Measurements from ENCODE around the gene KRTAP9-9. TPM values are rescaled to one million over a fixed set of nuclear protein-coding genes. Genes with fewer than 3 reads are reported as not detected.
"Not testable (repeated sequence)": the region's sequence is repeated elsewhere in the genome, so short reads cannot be mapped to it uniquely, and the experiment has no call there.

KRTAP9-9 gene
- total RNA-seq, 2 experiments from 2014 or later: not detected

GRCh38 chr17:41264599-41264998 is 9.4 kb downstream of the KRTAP9-9 start:
- ChIA-PET POLR2A (no interaction called here), CTCF (no interaction called here)
- H3K4me3 ChIP-seq (ENCODE audit: low read length): no peak overlapping the region
- no peak overlapping the region for H3K27ac ChIP-seq (ENCODE audit: low read depth in 1 of 2, low read length in 2 of 2)
- Mint-ChIP-seq H3K36me3 (ENCODE audit: low read depth) (no peaks in the 10 kb centered on the region), H3K4me1 (ENCODE audit: low read depth) (peaks cover 31% of the 10 kb centered on the region), H3K27me3 (peaks cover 12% of the 10 kb centered on the region), H3K9me3 (no peaks in the 10 kb centered on the region), H3K4me3 (no peak overlapping the region), H3K27ac (no peak overlapping the region)
- no peaks in the 10 kb centered on the region for H3K9me3 ChIP-seq (ENCODE audit: control insufficient read depth in 1 of 2, insufficient read depth in 1 of 2, low read length in 2 of 2)
- no peak for TF ChIP-seq CTCF (IDR thresholded peaks at IDR 0.05)
- no peaks in the 10 kb centered on the region for H3K36me3 ChIP-seq (ENCODE audit: insufficient read depth, low read length)
- intact Hi-C loops (cut with DNase I, micrococcal nuclease): no loop called here
- H3K27me3 ChIP-seq (ENCODE audit: control insufficient read depth in 1 of 2, insufficient read depth in 2 of 2, low read length in 2 of 2): no peaks in the 10 kb centered on the region
- DNase-seq: no peak
- ATAC-seq (ENCODE audit: poor library complexity): no peak
- H3K4me1 ChIP-seq (ENCODE audit: insufficient read depth, low read length): no peaks in the 10 kb centered on the region

DNA sequence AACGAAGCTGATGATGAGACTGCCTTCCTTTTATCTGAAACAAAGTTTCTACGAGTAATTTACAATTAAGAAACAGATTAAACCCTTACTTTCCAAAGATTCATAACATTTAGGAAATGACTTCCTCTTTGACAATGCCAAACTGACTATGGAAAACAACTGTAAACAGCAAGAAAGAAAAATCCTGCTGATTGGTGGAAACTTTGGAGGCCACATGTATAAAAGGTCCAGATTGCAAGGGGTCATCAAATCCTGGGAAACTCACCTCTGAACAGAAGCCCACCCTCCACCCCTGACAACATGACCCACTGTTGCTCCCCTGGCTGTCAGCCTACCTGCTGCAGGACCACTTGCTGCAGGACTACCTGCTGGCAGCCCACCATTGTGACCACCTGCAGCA is 9.9 kb downstream of the KRTAP9-9 start, which contains the start of gene KRTAP9-6:
TSS of gene KRTAP9-6 (plus strand) at position 301 of the 400 bp plus-strand sequence. CDS start at position 301, 0 bp downstream.
- no peaks in the 10 kb centered on the region for H3K36me3 Mint-ChIP-seq (ENCODE audit: low read depth)
- H3K4me1 ChIP-seq (ENCODE audit: insufficient read depth, low read length): no peaks in the 10 kb centered on the region
- no peaks in the 10 kb centered on the region for H3K27me3 ChIP-seq (ENCODE audit: control insufficient read depth in 1 of 2, insufficient read depth in 2 of 2, low read length in 2 of 2)
- H3K4me3 Mint-ChIP-seq: no peak within 1 kb of the TSS
- ATAC-seq (ENCODE audit: poor library complexity) (no peak), DNase-seq (no peak)
- peaks cover 10% of the 10 kb centered on the region for H3K27me3 Mint-ChIP-seq
- H3K9me3 ChIP-seq (ENCODE audit: control insufficient read depth in 1 of 2, insufficient read depth in 1 of 2, low read length in 2 of 2): no peaks in the 10 kb centered on the region
- no peak within 1 kb of the TSS for H3K4me3 ChIP-seq (ENCODE audit: low read length)
- no peak within 1 kb of the TSS for H3K27ac Mint-ChIP-seq
- peaks cover 29% of the 10 kb centered on the region for H3K4me1 Mint-ChIP-seq (ENCODE audit: low read depth)
- no peaks in the 10 kb centered on the region for H3K36me3 ChIP-seq (ENCODE audit: insufficient read depth, low read length)
- CTCF ChIA-PET: no interaction called here
- H3K27ac ChIP-seq (ENCODE audit: low read depth in 1 of 2, low read length in 2 of 2): no peak within 1 kb of the TSS
- POLR2A ChIA-PET: no interaction called here
- no peak for TF ChIP-seq CTCF (IDR thresholded peaks at IDR 0.05)
- H3K9me3 Mint-ChIP-seq: no peaks in the 10 kb centered on the region
- intact Hi-C loops (cut with DNase I, micrococcal nuclease): no loop called here

- Histone ChIP-seq H3K36me3 (ENCODE audit: insufficient read depth, low read length) (no peaks in the 10 kb centered on the region), H3K27ac (ENCODE audit: low read depth in 1 of 2, low read length in 2 of 2) (no peak overlapping the region), H3K4me1 (ENCODE audit: insufficient read depth, low read length) (no peaks in the 10 kb centered on the region), H3K27me3 (ENCODE audit: control insufficient read depth in 1 of 2, insufficient read depth in 2 of 2, low read length in 2 of 2) (no peaks in the 10 kb centered on the region), H3K9me3 (ENCODE audit: control insufficient read depth in 1 of 2, insufficient read depth in 1 of 2, low read length in 2 of 2) (no peaks in the 10 kb centered on the region), H3K4me3 (ENCODE audit: low read length) (no peak overlapping the region)
- H3K4me3 Mint-ChIP-seq: no peak overlapping the region
- no peaks in the 10 kb centered on the region for H3K36me3 Mint-ChIP-seq (ENCODE audit: low read depth)
- TF ChIP-seq CTCF (IDR thresholded peaks at IDR 0.05): no peak
- H3K27me3 Mint-ChIP-seq: peaks cover 7% of the 10 kb centered on the region
- ChIA-PET CTCF (no interaction called here), POLR2A (no interaction called here)
- ATAC-seq (ENCODE audit: poor library complexity): no peak
- no peaks in the 10 kb centered on the region for H3K9me3 Mint-ChIP-seq
- DNase-seq: no peak
- intact Hi-C loops (cut with DNase I, micrococcal nuclease): no loop called here
- peaks cover 8% of the 10 kb centered on the region for H3K4me1 Mint-ChIP-seq (ENCODE audit: low read depth)
- H3K27ac Mint-ChIP-seq: no peak overlapping the region
Measured at GRCh38 chr17:41267711-41268110, 12.5 kb downstream of the KRTAP9-9 start.

DNA sequence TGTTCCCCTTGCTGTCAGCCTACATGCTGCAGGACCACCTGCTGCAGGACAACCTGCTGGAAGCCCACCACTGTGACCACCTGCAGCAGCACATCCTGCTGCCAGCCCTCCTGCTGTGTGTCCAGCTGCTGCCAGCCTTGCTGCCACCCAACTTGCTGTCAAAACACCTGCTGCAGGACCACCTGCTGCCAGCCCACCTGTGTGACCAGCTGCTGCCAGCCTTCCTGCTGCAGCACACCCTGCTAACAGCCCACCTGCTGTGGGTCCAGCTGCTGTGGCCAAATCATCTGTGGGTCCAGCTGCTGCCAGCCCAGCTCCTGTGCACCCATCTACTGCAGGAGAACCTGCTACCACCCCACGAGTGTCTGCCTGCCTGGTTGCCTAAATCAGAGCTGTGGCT is 16.1 kb downstream of the KRTAP9-9 start:
- H3K4me3 ChIP-seq (ENCODE audit: low read length): not testable (repeated sequence)

More for the DNA sequence above, 16.1 kb downstream of the KRTAP9-9 start:
- CTCF ChIA-PET; DNase-seq; intact Hi-C loops (cut with DNase I, micrococcal nuclease); ATAC-seq (ENCODE audit: poor library complexity); H3K4me3 Mint-ChIP-seq; H3K4me1 Mint-ChIP-seq (ENCODE audit: low read depth); H3K9me3 ChIP-seq (ENCODE audit: control insufficient read depth in 1 of 2, insufficient read depth in 1 of 2, low read length in 2 of 2); H3K9me3 Mint-ChIP-seq; H3K27ac Mint-ChIP-seq; H3K27me3 ChIP-seq (ENCODE audit: control insufficient read depth in 1 of 2, insufficient read depth in 2 of 2, low read length in 2 of 2); H3K27ac ChIP-seq (ENCODE audit: low read depth in 1 of 2, low read length in 2 of 2); H3K27me3 Mint-ChIP-seq; H3K36me3 Mint-ChIP-seq (ENCODE audit: low read depth); H3K36me3 ChIP-seq (ENCODE audit: insufficient read depth, low read length); H3K4me1 ChIP-seq (ENCODE audit: insufficient read depth, low read length); POLR2A ChIA-PET: not testable (repeated sequence)
